Transverse colon (tissue), 4 donors: ENCODE measurements around the gene ZNF316. TPM values are rescaled to one million over a fixed set of nuclear protein-coding genes. Genes with fewer than 3 reads are reported as not detected.

Experiments used
- DNase-seq: peaks from one replicate; pipeline ENCODE4 v3.0.0-alpha.2; 2019
- H3K27ac ChIP-seq, 4 donors: fragments of 200-600 bp; sonication (generic); 2 replicates each; pipeline ENCODE4 v1.5.1; 2016 to 2018; ENCODE audit warnings: inconsistent platforms in 4 of 4
- H3K27me3 ChIP-seq: fragments of 200-600 bp; sonication (generic); 2 replicates; pipeline ENCODE4 v1.5.1; 2017; ENCODE audit warnings: inconsistent platforms
- H3K36me3 ChIP-seq, 4 donors: fragments of 200-600 bp; sonication (generic); 2 replicates each; pipeline ENCODE4 v1.5.1; 2017 to 2019; ENCODE audit warnings: inconsistent platforms in 4 of 4
- H3K4me1 ChIP-seq, 4 donors: fragments of 200-600 bp; sonication (generic); 2 replicates each; pipeline ENCODE4 v1.5.1; 2017 to 2020; ENCODE audit warnings: inconsistent platforms in 4 of 4
- H3K4me3 ChIP-seq, 4 donors: fragments of 200-600 bp; sonication (generic); 1 replicate in 1 of 4; 2 replicates in 3 of 4; pipeline versions ENCODE4 v1.5.1 to v1.6.1; 2017 to 2019; ENCODE audit warnings: inconsistent platforms in 4 of 4
- H3K9me3 ChIP-seq, 2 donors: fragments of 200-600 bp; sonication (generic); 2 replicates each; pipeline ENCODE4 v1.5.1; 2017 to 2019; ENCODE audit warnings: inconsistent platforms in 2 of 2
- EP300 ChIP-seq: sonication (generic); formaldehyde crosslinking; IDR thresholded peaks from one replicate; pipeline ENCODE4 v1.6.1; 2017; ENCODE audit warnings: antibody characterized with exemption, low read depth
- POLR2A ChIP-seq: fragments of 450-650 bp; IDR thresholded peaks from one replicate; pipeline ENCODE4 v1.6.1; 2016; ENCODE audit warnings: antibody characterized with exemption, mild to moderate bottlenecking, moderate library complexity
- POLR2AphosphoS5 ChIP-seq, 3 donors: sonication (generic); formaldehyde crosslinking; IDR thresholded peaks; one replicate each; pipeline ENCODE4 v1.6.1; 2016; ENCODE audit warnings: antibody characterized with exemption in 3 of 3
- WGBS, 2 donors: methylation state at CpG; one replicate each; pipeline ENCODE4 v1.1.5; 2018; ENCODE audit warnings: low coverage in 1 of 2; 5-methylcytosine and 5-hydroxymethylcytosine counted together
- in situ Hi-C, 4 donors: fragments of 200-750 bp; cut with MboI; loops; one replicate each; pipeline versions ENCODE4 v1.15.0 to v1.15.1; 2017; ENCODE audit warnings: low sequenced_read_pairs in 3 of 4, low pct_ligation_motif_present in 1 of 4, low pct_unique_long_range_greater_than_20kb in 1 of 4
- intact Hi-C: fragments of 100-400 bp; cut with DNase I; formaldehyde crosslinking; loops from one replicate; pipeline ENCODE4 v1.15.1; 2023; ENCODE audit warnings: low total_unique reads
- total RNA-seq, 4 donors: library from RNA; depleted of rRNA; stranded (reverse); fragments of >200 nt; gene quantifications; one replicate each; pipeline ENCODE4 v1.1.0, GENCODE V29; 2016
- TF ChIP-seq, protein P1 (sequence below), 5 experiments: fragments of 200-600 bp in 3 of 5; fragments of 450-650 bp in 2 of 5; sonication (generic) in 3 of 5; IDR thresholded peaks; 1 replicate in 2 of 5; 2 replicates in 3 of 5; pipeline ENCODE4 v1.5.1; 2016 to 2017; ENCODE audit warnings: antibody characterized with exemption in 5 of 5, inconsistent platforms in 3 of 5, mild to moderate bottlenecking in 2 of 5, moderate library complexity in 1 of 5

The ZNF316 gene
- total RNA-seq, 4 donors from 2014 or later = 15.3 to 188 (median 50.9) TPM

DNA sequence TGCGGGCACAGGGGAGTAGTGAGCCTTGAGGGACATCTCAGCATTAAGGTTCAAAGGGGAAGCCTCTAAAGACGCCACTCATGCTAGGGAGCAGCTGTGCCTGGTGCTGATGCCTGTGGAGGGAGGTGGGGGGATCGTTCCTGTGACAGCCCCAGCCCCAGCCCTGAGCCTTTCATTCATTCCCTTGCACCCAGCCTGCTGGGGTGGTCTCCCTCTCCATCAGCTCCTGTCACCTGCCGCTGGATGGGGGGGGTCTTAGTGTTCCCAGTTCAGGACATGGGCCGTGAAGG lies 11.6 kb downstream of the ZNF316 start:
- DNase-seq = no peak
- H3K4me1 ChIP-seq = no peaks in the 10 kb centered on the region
- H3K27ac ChIP-seq = no peak overlapping the region
- 90 to 100% methylated on average over 2 to 5 of the region's 5 CpGs for WGBS, 2 donors
- H3K4me3 ChIP-seq = no peak overlapping the region
- peaks cover 0 to 40% (median 14%) of the 10 kb centered on the region in 4 donors for H3K36me3 ChIP-seq
- in situ Hi-C loops = no loop called here
- no peaks in the 10 kb centered on the region for H3K9me3 ChIP-seq
- TF ChIP-seq POLR2A = no peak
- intact Hi-C loops = no loop called here
- H3K27me3 ChIP-seq = no peaks in the 10 kb centered on the region

DNA sequence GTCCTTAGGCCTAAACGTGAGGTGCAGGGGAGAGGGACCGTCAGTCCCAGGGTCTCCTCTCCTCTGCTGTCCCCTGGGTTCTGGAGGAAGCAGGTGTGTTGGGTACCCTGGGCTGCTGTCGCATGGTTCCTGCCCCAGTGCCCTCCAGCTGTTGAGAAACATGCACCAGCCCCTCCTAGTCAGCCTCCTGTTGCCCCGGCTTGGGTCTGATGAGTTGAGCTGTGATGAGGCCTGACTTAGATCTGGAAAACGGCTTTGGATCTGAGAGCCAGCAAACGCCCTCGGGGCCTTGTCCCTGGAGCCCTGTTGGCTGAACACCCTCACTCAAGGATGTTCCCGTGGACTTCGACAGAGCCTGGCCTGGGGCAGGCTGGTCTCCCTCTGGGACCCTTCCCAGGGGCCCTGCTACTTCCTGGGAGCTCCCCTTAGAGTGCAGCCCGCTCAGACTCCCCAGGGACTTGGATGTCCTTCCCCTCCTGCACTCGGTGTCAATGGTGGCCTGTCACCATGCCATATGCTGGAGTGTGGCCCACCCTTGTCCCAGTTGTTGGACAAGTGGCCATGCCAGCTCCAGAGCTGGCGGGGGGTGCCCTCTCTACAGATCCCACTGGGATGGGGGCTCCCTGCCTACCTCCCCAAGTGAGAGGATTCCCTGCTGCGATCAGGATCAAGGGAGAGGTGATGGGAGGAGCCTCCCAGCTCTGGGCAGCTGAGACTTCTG lies 12.3 kb downstream of the ZNF316 start:
- WGBS, 2 donors = 87 to 92% methylated on average over 2 to 12 of the region's 13 CpGs
- no peak for TF ChIP-seq POLR2A
- TF ChIP-seq, protein P1, sequence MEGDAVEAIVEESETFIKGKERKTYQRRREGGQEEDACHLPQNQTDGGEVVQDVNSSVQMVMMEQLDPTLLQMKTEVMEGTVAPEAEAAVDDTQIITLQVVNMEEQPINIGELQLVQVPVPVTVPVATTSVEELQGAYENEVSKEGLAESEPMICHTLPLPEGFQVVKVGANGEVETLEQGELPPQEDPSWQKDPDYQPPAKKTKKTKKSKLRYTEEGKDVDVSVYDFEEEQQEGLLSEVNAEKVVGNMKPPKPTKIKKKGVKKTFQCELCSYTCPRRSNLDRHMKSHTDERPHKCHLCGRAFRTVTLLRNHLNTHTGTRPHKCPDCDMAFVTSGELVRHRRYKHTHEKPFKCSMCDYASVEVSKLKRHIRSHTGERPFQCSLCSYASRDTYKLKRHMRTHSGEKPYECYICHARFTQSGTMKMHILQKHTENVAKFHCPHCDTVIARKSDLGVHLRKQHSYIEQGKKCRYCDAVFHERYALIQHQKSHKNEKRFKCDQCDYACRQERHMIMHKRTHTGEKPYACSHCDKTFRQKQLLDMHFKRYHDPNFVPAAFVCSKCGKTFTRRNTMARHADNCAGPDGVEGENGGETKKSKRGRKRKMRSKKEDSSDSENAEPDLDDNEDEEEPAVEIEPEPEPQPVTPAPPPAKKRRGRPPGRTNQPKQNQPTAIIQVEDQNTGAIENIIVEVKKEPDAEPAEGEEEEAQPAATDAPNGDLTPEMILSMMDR (IDR thresholded peaks at IDR 0.05) = no peak
- no peak for TF ChIP-seq POLR2AphosphoS5 (IDR thresholded peaks at IDR 0.05)
- no peak for TF ChIP-seq EP300
- H3K4me3 ChIP-seq = no peak overlapping the region
- no peak for DNase-seq
- H3K4me1 ChIP-seq = no peaks in the 10 kb centered on the region
- no peaks in the 10 kb centered on the region for H3K27me3 ChIP-seq
- H3K9me3 ChIP-seq = no peaks in the 10 kb centered on the region
- in situ Hi-C loops = no loop called here
- intact Hi-C loops = no loop called here
- H3K27ac ChIP-seq = no peak overlapping the region
- peaks cover 0 to 40% (median 14%) of the 10 kb centered on the region in 4 donors for H3K36me3 ChIP-seq

DNA sequence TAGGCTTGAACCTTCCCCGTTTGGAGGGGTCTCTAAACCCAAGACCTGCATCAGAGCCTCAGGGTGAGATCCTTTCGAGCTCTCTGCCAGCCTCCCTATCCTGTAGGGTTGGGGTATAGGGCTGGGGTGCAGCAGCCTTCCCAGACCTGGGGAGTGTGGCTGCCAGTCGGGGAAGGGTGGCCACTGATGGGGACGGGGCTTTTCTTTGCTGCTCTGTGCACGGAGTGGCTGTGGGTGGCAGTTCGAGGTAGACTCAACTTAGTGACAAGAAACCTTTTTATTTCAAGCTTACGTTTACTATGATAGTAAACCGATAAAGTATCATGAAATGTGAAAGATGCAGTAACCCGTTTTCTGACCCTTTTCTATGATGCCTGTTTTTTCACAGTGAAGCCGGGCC lies 13.0 kb downstream of the ZNF316 start:
- DNase-seq = no peak
- intact Hi-C loops = no loop called here
- Histone ChIP-seq H3K27me3 (no peaks in the 10 kb centered on the region), H3K36me3 (peaks cover 0 to 38% (median 13%) of the 10 kb centered on the region in 4 donors), H3K4me3 (no peak overlapping the region), H3K9me3 (no peaks in the 10 kb centered on the region), H3K4me1 (no peaks in the 10 kb centered on the region), H3K27ac (no peak overlapping the region)
- WGBS, 2 donors = 89 to 94% methylated on average over 6 to 10 of the region's 10 CpGs
- in situ Hi-C loops = no loop called here
- TF ChIP-seq POLR2A (no peak), POLR2AphosphoS5 (IDR thresholded peaks at IDR 0.05) (no peak), EP300 (no peak)
- TF ChIP-seq, protein P1 (IDR thresholded peaks at IDR 0.05) = no peak

DNA sequence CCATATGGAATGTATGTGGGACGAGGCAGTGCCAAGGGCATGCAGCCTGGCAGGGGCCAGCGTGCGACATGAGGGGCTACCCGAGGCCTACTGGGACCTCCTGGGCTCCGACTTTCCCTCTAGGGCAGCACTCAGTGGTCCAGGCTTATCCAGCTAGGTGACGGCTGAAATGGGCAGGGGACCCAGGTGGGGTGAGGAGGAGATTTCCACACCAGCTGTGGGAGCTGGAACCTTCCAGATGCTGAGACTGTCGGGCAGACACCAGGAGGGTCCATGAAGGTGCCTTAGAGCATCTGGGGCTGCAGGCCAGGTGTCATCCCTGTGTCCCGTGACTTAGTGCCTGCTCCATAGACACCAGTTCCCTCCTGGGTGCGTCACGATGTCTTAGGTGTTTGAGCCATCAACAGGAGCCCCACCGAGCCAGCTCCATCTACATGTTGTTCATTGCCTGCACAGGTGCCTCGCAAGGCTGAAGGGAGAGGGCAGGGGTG lies 13.4 kb downstream of the ZNF316 start:
- WGBS, 2 donors = 96% methylated on average over 12 of the region's 12 CpGs; no CpG with 5 or more reads in 1 of the 2 donors
- Histone ChIP-seq H3K27ac (no peak overlapping the region), H3K9me3 (no peaks in the 10 kb centered on the region), H3K36me3 (peaks cover 0 to 38% (median 12%) of the 10 kb centered on the region in 4 donors), H3K27me3 (no peaks in the 10 kb centered on the region), H3K4me1 (no peaks in the 10 kb centered on the region), H3K4me3 (no peak overlapping the region)
- DNase-seq = no peak
- intact Hi-C loops = no loop called here
- in situ Hi-C loops = no loop called here
- no peak for TF ChIP-seq POLR2A
- TF ChIP-seq, protein P1 (IDR thresholded peaks at IDR 0.05) = no peak
- TF ChIP-seq EP300 = no peak
- no peak for TF ChIP-seq POLR2AphosphoS5 (IDR thresholded peaks at IDR 0.05)
